GM19468 (cell line): ENCODE data around the gene TMIE.
"Not testable (repeated sequence)": the region's sequence is repeated elsewhere in the genome, so short reads cannot be mapped to it uniquely, and the experiment has no call there.

Experiments
- ATAC-seq: cut with Tn5 transposase; IDR thresholded peaks from one replicate; pipeline ENCODE4 v1.9.1; 2021; ENCODE audit warnings: mild to moderate bottlenecking, moderate library complexity, moderate number of reproducible peaks; ENCODE audit not compliant: unreplicated experiment; ENCODE audit errors: extremely low read depth

Gene TMIE

GRCh38 chr3:46748170-46748569 is 47.0 kb downstream of the TMIE start:
- ATAC-seq: no peak

GRCh38 chr3:46749129-46749528 is 47.9 kb downstream of the TMIE start:
- ATAC-seq: no peak

- ATAC-seq: no peak
These were observed 49.4 kb downstream of the TMIE start for GRCh38 chr3:46750555-46751038.

GRCh38 chr3:46753127-46753526 is 51.9 kb downstream of the TMIE start:
- ATAC-seq: not testable (repeated sequence)

GRCh38 chr3:46755646-46756045 is 54.5 kb downstream of the TMIE start:
- no peak for ATAC-seq

GRCh38 chr3:46756642-46757041 is 55.5 kb downstream of the TMIE start:
- no peak for ATAC-seq

- no peak for ATAC-seq
These were observed 58.3 kb downstream of the TMIE start for GRCh38 chr3:46759239-46760167.
